Adrenal gland (tissue), 5 donors: ENCODE results near the gene EFNA3.

ENCODE experiments used
- CTCF ChIP-seq, 6 experiments: fragments of 450-650 bp in 4 of 6; fragments of 200-600 bp in 2 of 6; sonication (generic) in 1 of 6; IDR thresholded peaks; 1 replicate in 5 of 6; 2 replicates in 1 of 6; pipeline versions ENCODE4 v1.5.1 to v1.8.0; 2016 to 2021; ENCODE audit warnings: antibody characterized with exemption in 6 of 6, mild to moderate bottlenecking in 2 of 6, moderate library complexity in 1 of 6
- POLR2A ChIP-seq, 2 donors: fragments of 450-650 bp; IDR thresholded peaks; one replicate each; pipeline ENCODE4 v1.6.1; 2017; ENCODE audit warnings: antibody characterized with exemption in 2 of 2, mild to moderate bottlenecking in 2 of 2, moderate library complexity in 1 of 2
- donor health status: DM: no; HTN: no; CAD: no.

- TF ChIP-seq CTCF (IDR thresholded peaks at IDR 0.05) (no peak), POLR2A (IDR thresholded peaks at IDR 0.05) (no peak)
Measured at GRCh38 chr1:155110826-155111225, 32.2 kb downstream of the EFNA3 start.
